Measurements from ENCODE around the gene RXRA.

Gene RXRA

GRCh38 chr9:134477342-134477925 is 151.2 kb downstream of the RXRA start:
- no peak for DNase-seq

- no peak for DNase-seq
These were observed 151.7 kb downstream of the RXRA start for GRCh38 chr9:134477927-134478326.

GRCh38 chr9:134481762-134482161 is 155.5 kb downstream of the RXRA start:
- no peak for DNase-seq

GRCh38 chr9:134482226-134482625 is 156.0 kb downstream of the RXRA start:
- no peak for DNase-seq

- DNase-seq, result no peak
These were observed 157.3 kb downstream of the RXRA start for GRCh38 chr9:134483361-134484184.

GRCh38 chr9:134484479-134484878 is 158.2 kb downstream of the RXRA start:
- DNase-seq, result no peak

- DNase-seq, result no peak
These were observed 159.4 kb downstream of the RXRA start for GRCh38 chr9:134485653-134486052.

- DNase-seq, result no peak
These were observed 159.9 kb downstream of the RXRA start for GRCh38 chr9:134486143-134486591.

GRCh38 chr9:134486596-134486995 is 160.3 kb downstream of the RXRA start:
- no peak for DNase-seq
